Lower leg skin (tissue), 4 donors: ENCODE measurements around the gene ADGRL4. TPM values are rescaled to one million over a fixed set of nuclear protein-coding genes. Genes with fewer than 3 reads are reported as not detected.

Experiments
- DNase-seq, 2 donors: peaks; one replicate each; pipeline ENCODE4 v3.0.0-alpha.2; 2019; ENCODE audit warnings: low spot score in 2 of 2
- H3K4me3 ChIP-seq: fragments of 200-600 bp; sonication (generic); 2 replicates; pipeline ENCODE4 v1.5.1; 2017; ENCODE audit warnings: mild to moderate bottlenecking, low read depth; ENCODE audit not compliant: poor library complexity, severe bottlenecking
- CTCF ChIP-seq, 3 donors: fragments of 450-650 bp; IDR thresholded peaks; one replicate each; pipeline ENCODE4 v1.5.1; 2016; ENCODE audit warnings: antibody characterized with exemption in 3 of 3, mild to moderate bottlenecking in 3 of 3, moderate library complexity in 2 of 3
- POLR2A ChIP-seq, 2 donors: fragments of 450-650 bp; IDR thresholded peaks; one replicate each; pipeline ENCODE4 v1.6.1; 2016 to 2017; ENCODE audit warnings: antibody characterized with exemption in 2 of 2, mild to moderate bottlenecking in 1 of 2, moderate library complexity in 1 of 2
- WGBS, 2 donors: methylation state at CpG; one replicate each; pipeline ENCODE4 v1.1.5; 2018; 5-methylcytosine and 5-hydroxymethylcytosine counted together
- intact Hi-C: fragments of 100-400 bp; cut with DNase I; formaldehyde crosslinking; loops from one replicate; pipeline ENCODE4 v1.15.0; 2023; ENCODE audit warnings: low total_unique reads
- total RNA-seq, 4 donors: library from RNA; depleted of rRNA; stranded (reverse); fragments of >200 nt; gene quantifications; one replicate each; pipeline ENCODE4 v1.1.0, GENCODE V29; 2016

ADGRL4 gene
- total RNA-seq, 4 donors from 2014 or later = 6.7 to 16.6 (median 9.7) TPM

- no peak for DNase-seq
- intact Hi-C loops = no loop called here
- H3K4me3 ChIP-seq = no peak overlapping the region
- TF ChIP-seq POLR2A (IDR thresholded peaks at IDR 0.05) (no peak), CTCF (IDR thresholded peaks at IDR 0.05) (no peak)
- WGBS, 2 donors = 85% methylated on average over 2 of the region's 2 CpGs
These were observed 88.4 kb downstream of the ADGRL4 start for GRCh38 chr1:78918157-78918556.

- intact Hi-C loops = no loop called here
- H3K4me3 ChIP-seq = no peak overlapping the region
- no peak for TF ChIP-seq POLR2A (IDR thresholded peaks at IDR 0.05)
- TF ChIP-seq CTCF (IDR thresholded peaks at IDR 0.05) = no peak
- WGBS, 2 donors = 82 to 88% methylated on average over 3 of the region's 3 CpGs
- DNase-seq = no peak
These were observed 89.5 kb downstream of the ADGRL4 start for GRCh38 chr1:78916986-78917385.

- WGBS, 2 donors = 82 to 87% methylated on average over 2 of the region's 2 CpGs
- no peak for TF ChIP-seq POLR2A (IDR thresholded peaks at IDR 0.05)
- DNase-seq = no peak
- intact Hi-C loops = no loop called here
- no peak overlapping the region for H3K4me3 ChIP-seq
These were observed 92.6 kb downstream of the ADGRL4 start for GRCh38 chr1:78913950-78914349.

- TF ChIP-seq POLR2A (IDR thresholded peaks at IDR 0.05) (no peak), CTCF (IDR thresholded peaks at IDR 0.05) (no peak)
- 70 to 74% methylated on average over 3 of the region's 3 CpGs for WGBS, 2 donors
- H3K4me3 ChIP-seq = no peak overlapping the region
- no peak for DNase-seq
- intact Hi-C loops = no loop called here
These were observed 94.3 kb downstream of the ADGRL4 start for GRCh38 chr1:78911956-78912880.

- TF ChIP-seq POLR2A (IDR thresholded peaks at IDR 0.05) = no peak
- no peak for TF ChIP-seq CTCF (IDR thresholded peaks at IDR 0.05)
- 67 to 68% methylated on average over 1 of the region's 1 CpG for WGBS, 2 donors
- DNase-seq = no peak
- intact Hi-C loops = no loop called here
- no peak overlapping the region for H3K4me3 ChIP-seq
These were observed 103.9 kb downstream of the ADGRL4 start for GRCh38 chr1:78902641-78903040.

- intact Hi-C loops = no loop called here
- WGBS, 2 donors = 59 to 64% methylated on average over 2 of the region's 2 CpGs
- H3K4me3 ChIP-seq = no peak overlapping the region
- no peak for DNase-seq
- no peak for TF ChIP-seq CTCF (IDR thresholded peaks at IDR 0.05)
- no peak for TF ChIP-seq POLR2A (IDR thresholded peaks at IDR 0.05)
These were observed 111.7 kb downstream of the ADGRL4 start for GRCh38 chr1:78894811-78895210.
